Activated gamma-delta T cell treated with anti-CD3 and anti-CD28 coated beads, Interleukin-2, amount 50 U/mL, for 16 hours (primary cell): ENCODE data around the gene RERE.

Source experiments
- DNase-seq: peaks from one replicate; pipeline ENCODE4 v3.0.0-alpha.2; 2020; ENCODE audit warnings: low read depth

The RERE gene

GRCh38 chr1:8423269-8423691 lies 394.2 kb downstream of the RERE start:
- no peak for DNase-seq

DNA sequence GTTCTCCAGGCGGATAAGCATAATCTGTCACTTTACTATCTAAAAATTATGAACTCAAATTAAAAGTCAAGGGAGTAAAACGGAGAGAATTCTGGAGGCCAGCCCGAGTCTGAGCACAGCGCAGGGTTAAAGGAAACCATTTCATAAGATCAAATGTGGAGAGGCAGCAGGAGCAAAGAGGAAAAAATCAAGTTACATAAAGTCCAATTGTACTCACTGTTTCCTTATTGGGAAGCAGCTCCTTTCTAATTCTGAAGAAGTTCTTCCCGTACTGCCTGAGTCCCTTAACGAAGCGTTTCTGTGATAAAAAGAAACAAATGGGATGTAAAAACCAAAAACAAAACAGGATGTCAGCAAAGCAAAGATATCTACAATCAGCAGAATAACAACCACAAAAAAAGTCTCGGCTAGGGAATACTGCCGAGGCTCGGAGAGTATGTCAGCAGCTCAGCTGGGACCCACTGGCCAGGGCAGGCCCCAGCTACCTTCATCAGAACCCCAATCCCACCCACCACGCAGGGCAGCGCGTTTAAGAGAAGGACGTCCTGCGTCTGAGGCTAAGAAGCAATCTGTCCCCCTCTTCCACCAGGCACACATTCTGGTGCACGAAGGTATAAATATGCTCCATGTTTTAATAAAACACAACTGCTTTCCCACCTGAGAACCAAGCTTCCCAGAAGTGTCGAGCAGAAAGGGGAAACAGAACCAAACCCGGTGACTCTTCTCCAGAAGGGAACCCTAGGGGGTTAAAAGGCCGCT lies 394.8 kb downstream of the RERE start:
- DNase-seq, result no peak

GRCh38 chr1:8421721-8422120 lies 395.7 kb downstream of the RERE start:
- DNase-seq, result no peak

DNA sequence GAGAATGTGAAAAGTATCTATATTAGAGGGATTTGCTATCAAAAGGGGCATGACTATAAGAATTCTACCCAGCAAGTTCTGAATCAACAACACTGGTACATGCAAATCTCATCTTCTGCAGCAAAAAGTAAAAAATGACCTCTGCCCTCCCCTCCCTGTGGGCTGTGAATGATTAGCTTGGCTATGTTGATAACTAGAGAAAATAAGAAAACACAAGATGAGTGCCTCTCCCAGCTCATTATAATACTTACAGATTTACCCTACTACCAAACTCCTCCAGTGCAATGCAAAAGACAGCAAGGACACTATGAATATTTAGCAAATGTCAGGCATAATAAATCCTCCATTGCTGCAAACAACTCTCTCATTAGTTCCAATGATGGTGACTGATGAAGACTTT lies 397.1 kb downstream of the RERE start:
- no peak for DNase-seq

DNA sequence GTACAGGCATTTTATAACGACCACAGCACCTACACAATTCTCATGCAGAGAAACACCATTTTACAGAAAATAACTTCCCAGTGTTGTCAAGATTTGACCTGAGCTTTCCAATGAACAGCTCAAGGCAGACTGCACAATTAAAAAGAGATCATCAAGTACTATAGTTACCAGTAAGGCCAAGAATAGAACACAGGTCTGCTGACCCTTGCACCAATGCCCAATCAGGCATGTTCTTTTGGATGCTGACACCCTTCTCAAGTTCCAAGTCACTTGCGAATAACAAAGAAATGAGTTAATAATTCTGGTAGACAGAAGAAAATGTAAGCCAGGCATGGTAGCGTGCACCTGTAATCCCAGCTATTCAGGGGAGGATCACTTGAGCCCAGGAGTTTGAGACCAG lies 397.6 kb downstream of the RERE start:
- DNase-seq, result no peak

DNA sequence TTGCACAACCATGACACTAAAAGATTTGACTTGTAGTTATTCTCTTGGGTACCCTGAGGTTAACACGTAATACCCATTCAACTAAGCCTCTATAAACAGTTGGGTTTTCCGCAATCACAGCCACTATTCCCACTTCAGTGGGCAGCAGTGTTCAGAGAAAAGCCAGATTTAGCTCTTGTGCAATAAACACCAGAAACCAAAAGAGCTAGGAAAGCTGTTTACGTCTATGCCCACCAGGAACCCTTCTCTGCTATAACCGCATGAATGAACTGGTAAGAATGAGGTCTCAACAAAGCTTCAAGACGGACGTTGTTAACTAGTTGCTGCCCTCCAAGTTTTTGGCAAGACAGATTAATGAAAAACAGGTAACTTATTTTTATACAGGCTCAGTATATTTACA lies 398.3 kb downstream of the RERE start:
- no peak for DNase-seq

DNA sequence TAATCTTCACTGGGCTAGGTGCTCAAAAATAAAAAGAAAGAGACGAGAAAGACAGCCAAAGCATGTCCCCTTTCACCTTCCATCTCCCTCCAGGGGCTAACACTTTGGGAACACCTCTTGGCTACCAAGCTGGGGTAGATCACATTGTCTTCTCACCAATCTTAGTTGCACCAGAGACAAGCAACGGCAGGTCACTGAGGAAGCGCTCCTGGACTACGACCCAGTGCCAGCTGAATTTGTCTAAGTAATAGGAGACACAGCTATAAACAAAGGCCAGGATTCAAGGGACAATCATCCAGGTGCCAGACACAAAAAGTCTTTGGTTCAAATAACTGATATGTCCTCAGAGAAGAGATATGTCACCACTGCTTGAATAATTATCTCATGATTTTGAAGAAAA lies 399.1 kb downstream of the RERE start:
- DNase-seq, result no peak

DNA sequence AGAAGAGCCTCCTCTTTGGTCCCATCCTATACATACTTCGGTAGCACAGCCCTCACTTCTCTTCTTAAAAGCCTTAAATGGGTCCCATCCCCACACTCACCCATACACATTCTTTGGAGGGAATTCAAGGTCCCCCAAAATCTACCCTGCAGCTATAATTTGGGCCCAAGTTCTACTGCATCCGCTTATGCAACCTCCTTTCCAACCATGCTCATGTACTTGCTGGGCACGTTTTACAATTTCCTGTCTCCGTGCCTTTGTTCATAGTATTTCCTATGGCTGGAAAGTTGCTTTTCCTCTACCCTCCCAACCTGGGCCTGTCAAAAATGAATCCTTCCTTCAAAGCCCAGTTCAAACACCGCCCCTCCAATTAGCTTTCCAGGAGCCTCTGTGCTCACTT lies 399.8 kb downstream of the RERE start:
- DNase-seq, result no peak

GRCh38 chr1:8416881-8417280 lies 400.6 kb downstream of the RERE start:
- no peak for DNase-seq

GRCh38 chr1:8415526-8416278 lies 401.7 kb downstream of the RERE start:
- no peak for DNase-seq

DNA sequence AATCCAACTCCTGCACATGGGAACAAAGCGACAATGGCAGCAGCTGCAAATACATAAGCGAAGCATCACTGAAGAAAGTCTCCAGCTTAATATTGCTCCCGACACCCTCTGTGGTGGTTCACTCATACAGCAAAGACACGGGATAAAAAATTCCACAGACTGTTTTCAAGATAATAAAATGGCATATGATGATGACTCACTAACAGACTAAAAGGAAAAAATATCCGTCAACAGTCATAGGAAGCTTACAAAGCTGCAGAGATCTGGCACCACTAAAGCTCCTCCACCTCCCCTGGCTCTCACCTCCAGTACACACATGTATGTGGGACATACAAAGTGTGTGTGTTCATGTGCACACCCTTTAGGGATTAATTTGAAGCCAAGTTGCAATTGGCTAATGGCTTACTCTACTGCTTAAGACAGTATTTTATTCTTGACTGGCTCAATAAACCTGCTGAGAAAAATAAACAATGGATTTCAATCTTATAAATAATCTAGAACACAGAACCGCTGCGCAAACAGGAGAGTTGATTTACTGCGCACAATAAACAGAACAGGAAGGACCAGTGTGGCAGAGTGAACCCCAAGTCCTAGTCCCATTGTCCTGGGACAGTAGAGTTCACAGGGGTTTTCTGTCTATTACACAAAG lies 405.1 kb downstream of the RERE start:
- no peak for DNase-seq

DNA sequence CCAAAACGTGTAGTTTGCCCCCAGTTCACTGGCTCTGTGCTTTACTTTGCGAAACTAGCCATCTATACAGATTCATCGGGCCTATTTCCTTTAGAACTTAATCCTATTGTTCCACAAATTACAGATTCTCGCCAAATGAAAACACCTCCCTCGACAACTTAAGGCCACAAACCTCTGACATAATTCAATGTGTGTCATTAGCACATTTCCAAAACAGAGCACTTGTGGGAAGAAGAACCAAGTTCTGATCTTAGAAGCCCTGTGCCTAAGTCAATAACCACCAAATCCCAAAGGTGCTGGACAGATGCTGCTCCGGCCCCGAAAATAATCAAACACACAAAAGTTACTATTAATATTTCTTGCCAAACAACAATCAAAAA lies 405.6 kb downstream of the RERE start:
- no peak for DNase-seq

- no peak for DNase-seq
These were observed 406.6 kb downstream of the RERE start for GRCh38 chr1:8410791-8411190.

GRCh38 chr1:8409606-8410005 lies 407.8 kb downstream of the RERE start:
- DNase-seq, result no peak

GRCh38 chr1:8409106-8409505 lies 408.3 kb downstream of the RERE start:
- DNase-seq, result no peak

- no peak for DNase-seq
These were observed 409.1 kb downstream of the RERE start for GRCh38 chr1:8408151-8408839.

DNA sequence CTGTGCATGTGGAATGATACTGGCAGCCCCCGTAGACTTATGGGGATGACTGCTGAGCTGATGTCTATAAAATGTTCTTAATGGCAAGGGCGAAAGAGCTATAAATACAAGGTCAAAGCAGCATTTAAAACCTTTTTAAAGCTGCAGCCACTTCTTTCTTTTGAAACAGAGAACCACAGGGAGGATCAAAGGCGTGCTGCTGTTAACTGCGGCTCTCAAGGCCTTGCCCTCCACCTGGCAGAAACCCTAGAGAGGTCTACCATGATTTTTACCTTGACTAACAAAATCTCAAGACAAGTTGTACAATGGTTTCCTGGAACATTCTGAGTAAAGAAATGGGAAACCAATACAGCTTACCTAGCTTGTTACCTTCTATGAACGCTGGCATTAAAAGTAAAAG lies 409.8 kb downstream of the RERE start:
- DNase-seq, result no peak

DNA sequence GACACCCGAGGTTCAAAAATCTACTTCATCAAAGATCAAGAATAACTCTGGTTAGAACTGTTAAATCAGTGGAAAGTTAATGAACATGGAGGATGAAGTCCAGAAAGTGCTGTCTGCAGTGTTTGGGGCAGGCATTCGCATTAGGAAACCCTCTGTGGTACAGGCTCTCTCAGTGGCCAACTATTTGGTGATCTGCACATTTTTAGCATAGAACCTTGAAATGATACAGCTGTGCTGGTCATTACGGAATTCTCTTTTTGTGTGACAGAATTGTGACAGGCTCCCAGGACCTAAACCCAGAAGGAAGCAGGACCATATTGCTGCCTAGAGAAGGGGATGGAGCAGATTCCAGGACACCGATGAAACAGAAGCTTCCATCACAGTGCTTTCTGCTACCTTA lies 410.5 kb downstream of the RERE start:
- DNase-seq, result no peak

DNA sequence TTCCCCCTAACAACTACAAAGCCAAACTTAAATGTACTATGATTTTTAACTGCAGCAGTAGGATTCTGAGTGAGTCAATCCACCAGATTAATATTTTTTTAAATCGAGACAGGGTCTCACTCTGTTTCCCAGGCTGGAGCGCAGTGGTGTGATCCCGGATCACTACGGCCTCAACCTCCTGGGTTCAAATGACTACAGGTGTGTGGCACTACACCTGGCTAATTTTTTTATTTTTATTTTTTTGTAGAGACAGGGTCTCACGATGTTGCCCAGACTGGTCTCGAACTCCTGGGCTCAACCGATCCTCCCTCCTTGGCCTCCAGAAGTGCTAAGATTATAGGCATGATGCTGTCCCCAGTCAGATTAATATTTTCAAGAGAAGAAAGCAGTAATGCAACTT lies 411.4 kb downstream of the RERE start:
- DNase-seq, result no peak

DNA sequence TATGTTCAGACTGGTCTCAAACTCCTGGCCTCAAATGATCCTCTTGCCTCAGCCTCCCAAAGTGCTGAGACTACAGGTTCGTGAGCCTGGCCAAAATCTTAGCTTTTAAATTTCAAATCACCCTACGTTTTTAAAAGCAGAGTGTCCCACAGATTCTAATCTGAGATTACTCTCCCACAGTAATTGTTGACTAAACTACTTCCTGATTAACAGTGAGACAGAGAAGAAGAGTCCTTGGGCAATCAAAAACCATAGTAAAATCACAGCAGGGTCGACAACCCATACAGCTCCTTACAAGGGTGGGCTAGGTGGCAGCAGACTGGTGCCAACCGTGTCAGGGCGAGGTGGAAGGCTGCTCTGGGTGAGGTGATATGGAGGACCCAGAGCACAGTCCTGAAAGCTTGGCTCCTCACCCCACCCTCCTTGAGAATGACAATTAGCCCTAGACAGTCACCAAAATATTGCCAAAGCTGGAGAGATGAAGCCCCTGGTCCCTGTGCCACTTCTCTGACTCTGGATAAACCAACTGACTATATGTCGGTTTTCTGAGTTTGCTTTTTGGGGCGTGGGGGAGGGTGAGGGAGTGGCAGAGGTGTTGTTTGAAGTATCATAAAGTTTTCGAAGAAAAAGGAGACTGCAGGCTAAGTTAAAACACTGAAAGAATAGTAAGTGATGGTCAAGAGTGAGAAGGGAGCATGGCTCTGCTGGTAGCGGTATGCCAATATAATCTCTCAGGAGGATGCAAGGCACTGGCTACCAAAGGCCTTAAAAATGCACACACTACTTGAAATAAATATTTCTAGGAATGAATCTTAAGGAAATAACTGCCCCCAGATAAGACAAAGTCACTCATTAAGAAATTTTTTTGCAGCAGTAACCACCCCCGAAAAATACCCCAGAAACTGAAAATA lies 412.7 kb downstream of the RERE start:
- no peak for DNase-seq

- no peak for DNase-seq
These were observed 415.2 kb downstream of the RERE start for GRCh38 chr1:8402109-8402710.
